GM10248 (cell line): ENCODE results near the gene P2RY13.

ENCODE experiments used
- CTCF ChIA-PET: fragments of 300-600 bp; sonication (Branson Sonifier 250); formaldehyde crosslinking; extraction: SDS; loops from one replicate; lab custom pipeline; 2021; ENCODE audit warnings: antibody characterized with exemption; lab: Yijun Ruan, JAX
- POLR2A ChIA-PET: fragments of 350-650 bp; sonication (Branson Sonifier 250); formaldehyde crosslinking; extraction: SDS; loops from one replicate; lab custom pipeline; 2020; ENCODE audit warnings: antibody characterized with exemption; lab: Yijun Ruan, JAX
- DNase-seq: peaks from one replicate; pipeline ENCODE4 v3.0.0; 2012; ENCODE audit errors: extremely low spot score
- CTCF ChIP-seq: IDR thresholded peaks from 2 replicates; pipeline ENCODE4 v1.5.1; 2012; ENCODE audit warnings: mild to moderate bottlenecking, low read depth; ENCODE audit errors: extremely low read depth, missing control alignments, control extremely low read depth

The P2RY13 gene

GRCh38 chr3:151276687-151277042 lies 52.7 kb downstream of the P2RY13 start:
- DNase-seq, result no peak
- CTCF ChIA-PET, result interaction anchor here (0.7 to 9.1 kb wide), 9 partner anchors 9 to 198 kb away, joined by 3 to 120 read pairs (median 5); no protein-coding TSS in a partner anchor
- no peak for TF ChIP-seq CTCF
- POLR2A ChIA-PET, result no interaction called here
